ENCODE data around the gene ACVR1. TPM values are rescaled to one million over a fixed set of nuclear protein-coding genes. Genes with fewer than 3 reads are reported as not detected.

ACVR1 gene
- total and polyA plus RNA-seq, 2 donors (not counting 3 experiments of a cell fraction or from before 2014, with no cell fraction given): 24.8 to 33.6 TPM

GRCh38 chr2:157747695-157748370, 128.3 kb downstream of the ACVR1 start:
- Histone ChIP-seq H3K36me3 (ENCODE audit: control insufficient read depth in 2 of 2, extremely low read depth in 1 of 2, insufficient read depth in 2 of 2, low read length in 2 of 2) (peaks cover 0 to 11% of the 10 kb centered on the region in 2 experiments), H2AFZ (ENCODE audit: low read depth, low read length) (no peak overlapping the region), H3K9ac (replicated peaks; ENCODE audit: extremely low read depth, insufficient read depth, low read length) (no peak overlapping the region), H3K79me2 (ENCODE audit: control insufficient read depth, insufficient read depth, low read length) (no peaks in the 10 kb centered on the region), H3K9me1 (replicated peaks; ENCODE audit: control insufficient read depth, extremely low read depth, insufficient read depth, low read length) (no peaks in the 10 kb centered on the region), H3K4me3 (replicated peaks in 1 of 3; ENCODE audit: insufficient read depth in 1 of 3, low read depth in 1 of 3, low read length in 3 of 3) (no peak overlapping the region), H3K27me3 (ENCODE audit: control insufficient read depth in 2 of 2, insufficient read depth in 2 of 2, low read length in 2 of 2) (no peaks in the 10 kb centered on the region), H3K27ac (ENCODE audit: insufficient read depth, low read depth, low read length) (no peak overlapping the region), H4K20me1 (replicated peaks; ENCODE audit: control insufficient read depth, extremely low read depth, insufficient read depth, low read length) (no peaks in the 10 kb centered on the region), H3K9me3 (replicated peaks; ENCODE audit: control insufficient read depth, insufficient read depth, low read length) (no peaks in the 10 kb centered on the region), H3K4me2 (ENCODE audit: insufficient read depth, low read length) (no peak overlapping the region), H3K4me1 (ENCODE audit: control insufficient read depth, extremely low read depth, insufficient read depth, low read length) (no peaks in the 10 kb centered on the region)
- no TSS peak for BruUV-seq (replicated peaks)
- no peak for TF ChIP-seq EZH2 (IDR thresholded peaks at IDR 0.05; ENCODE audit: borderline replicate concordance, low read depth, low read length, severe bottlenecking)
- TF ChIP-seq POLR2AphosphoS5 (IDR thresholded peaks at IDR 0.05; ENCODE audit: insufficient read depth, low read depth, low read length): no peak
- TF ChIP-seq GATA2 (IDR thresholded peaks at IDR 0.05; ENCODE audit: insufficient read depth, insufficient read length, low read depth, low read length): no peak
- no peak for TF ChIP-seq CTCF (IDR thresholded peaks at IDR 0.05; ENCODE audit: extremely low read depth in 1 of 2, insufficient read depth in 1 of 2, low read depth in 1 of 2, low read length in 2 of 2)
- no peak for TF ChIP-seq FOS (IDR thresholded peaks at IDR 0.05; ENCODE audit: borderline replicate concordance, insufficient read depth, low read length)
- FAIRE-seq: no peak
- POLR2A ChIA-PET: no interaction called here
- intact Hi-C loops (cut with micrococcal nuclease) (no loop called here), dilution Hi-C loops (cut with MboI; ENCODE audit: extremely low pct_ligation_motif_present, low sequenced_read_pairs) (no loop called here)
- no peak for DNase-seq (ENCODE audit: low read depth, low spot score)
- CTCF ChIA-PET: interaction anchor here (0.7 to 1.0 kb wide), 2 partner anchors 9 to 128 kb away, joined by 3 to 4 read pairs; partner anchors contain the start of gene ACVR1

Measured in endothelial cell of umbilical vein (primary cell).